Measurements from ENCODE around the gene MYO15B.
"Not testable (repeated sequence)": the region's sequence is repeated elsewhere in the genome, so short reads cannot be mapped to it uniquely, and the experiment has no call there.

The MYO15B gene

DNA sequence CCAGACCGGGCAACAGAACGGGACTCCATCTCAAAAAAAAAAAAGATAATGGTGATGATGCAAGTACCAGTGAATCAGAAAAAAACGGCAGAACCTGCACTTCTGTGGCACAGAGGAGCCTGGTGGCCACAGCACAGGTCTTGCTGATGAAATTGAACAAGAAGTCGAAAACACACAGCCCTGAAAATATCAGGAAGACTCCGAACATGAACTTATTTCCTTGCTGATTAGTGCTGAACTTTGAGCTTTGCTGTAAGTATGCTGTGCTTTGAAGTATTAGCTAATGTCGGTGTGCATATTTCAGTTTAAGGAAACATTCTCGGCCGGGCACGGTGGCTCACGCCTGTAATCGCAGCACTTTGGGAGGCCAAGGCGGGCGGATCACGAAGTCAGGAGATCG lies 10.9 kb upstream of the MYO15B start:
- no peak for DNase-seq

DNA sequence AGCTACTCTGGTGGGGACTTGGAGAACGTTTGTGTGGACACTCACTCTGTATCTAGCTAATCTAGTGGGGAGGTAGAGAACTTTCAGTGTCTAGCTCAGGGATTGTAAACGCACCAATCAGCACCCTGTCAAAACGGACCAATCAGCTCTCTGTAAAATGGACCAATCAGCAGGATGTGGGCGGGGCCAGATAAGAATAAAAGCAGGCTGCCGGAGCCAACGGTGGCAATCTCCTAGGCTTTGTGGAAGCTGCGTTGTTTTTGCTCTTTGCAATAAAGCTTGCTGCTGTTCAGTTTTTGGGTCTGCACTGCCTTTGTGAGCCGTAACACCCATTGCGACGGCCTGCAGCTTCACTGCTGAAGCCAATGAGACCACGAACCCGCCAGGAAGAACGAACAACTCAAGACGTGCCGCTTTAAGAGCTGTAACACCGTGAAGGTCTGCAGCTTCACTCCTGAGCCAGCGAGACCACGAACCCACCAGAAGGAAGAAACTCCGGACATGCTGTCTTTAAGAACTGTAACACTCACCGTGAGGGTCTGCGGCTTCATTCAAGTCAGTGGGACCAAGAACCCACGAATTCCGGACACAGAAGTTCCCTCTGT lies 6.4 kb upstream of the MYO15B start:
- DNase-seq, result not testable (repeated sequence)

- not testable (repeated sequence) for DNase-seq
Observed at GRCh38 chr17:75583197-75583596, 4.4 kb upstream of the MYO15B start.

DNA sequence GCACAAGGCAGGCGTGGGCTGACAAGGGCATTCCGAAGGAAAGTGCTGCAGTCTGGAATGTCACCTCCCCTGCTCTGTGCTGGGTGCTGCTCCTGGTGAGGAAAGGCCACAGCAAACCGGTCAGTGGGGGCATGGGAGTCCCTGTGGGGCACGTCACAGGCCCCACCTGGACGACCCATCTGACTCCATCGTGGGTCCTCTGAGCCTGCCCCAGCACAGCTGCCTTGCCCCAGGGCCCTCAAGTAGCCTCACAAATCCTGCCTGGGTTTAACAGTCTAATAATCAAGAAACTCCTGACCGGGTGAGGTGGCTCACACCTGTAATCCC lies 2.8 kb upstream of the MYO15B start:
- DNase-seq, result no peak

DNA sequence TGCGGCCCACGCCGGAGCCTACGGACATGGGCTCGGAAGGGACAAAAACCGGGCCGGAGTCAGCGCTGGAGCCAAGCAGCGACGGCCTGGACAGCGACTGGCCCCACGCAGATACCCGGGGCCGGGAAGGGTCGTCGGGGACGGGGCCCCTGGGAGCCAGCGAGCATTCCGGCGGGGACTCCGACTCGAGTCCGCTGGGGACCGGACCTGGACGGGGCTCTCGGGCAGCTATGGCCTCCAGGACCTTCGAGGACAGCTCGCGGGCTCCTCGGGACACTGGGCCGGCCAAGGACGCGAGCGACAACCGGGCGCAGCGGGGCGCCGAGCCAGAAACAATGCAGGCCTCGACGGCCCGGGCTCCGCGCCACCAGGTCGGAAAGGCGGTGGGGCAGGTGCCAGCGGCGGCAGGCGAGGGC lies 1.0 kb downstream of the MYO15B start:
- DNase-seq, result no peak

DNA sequence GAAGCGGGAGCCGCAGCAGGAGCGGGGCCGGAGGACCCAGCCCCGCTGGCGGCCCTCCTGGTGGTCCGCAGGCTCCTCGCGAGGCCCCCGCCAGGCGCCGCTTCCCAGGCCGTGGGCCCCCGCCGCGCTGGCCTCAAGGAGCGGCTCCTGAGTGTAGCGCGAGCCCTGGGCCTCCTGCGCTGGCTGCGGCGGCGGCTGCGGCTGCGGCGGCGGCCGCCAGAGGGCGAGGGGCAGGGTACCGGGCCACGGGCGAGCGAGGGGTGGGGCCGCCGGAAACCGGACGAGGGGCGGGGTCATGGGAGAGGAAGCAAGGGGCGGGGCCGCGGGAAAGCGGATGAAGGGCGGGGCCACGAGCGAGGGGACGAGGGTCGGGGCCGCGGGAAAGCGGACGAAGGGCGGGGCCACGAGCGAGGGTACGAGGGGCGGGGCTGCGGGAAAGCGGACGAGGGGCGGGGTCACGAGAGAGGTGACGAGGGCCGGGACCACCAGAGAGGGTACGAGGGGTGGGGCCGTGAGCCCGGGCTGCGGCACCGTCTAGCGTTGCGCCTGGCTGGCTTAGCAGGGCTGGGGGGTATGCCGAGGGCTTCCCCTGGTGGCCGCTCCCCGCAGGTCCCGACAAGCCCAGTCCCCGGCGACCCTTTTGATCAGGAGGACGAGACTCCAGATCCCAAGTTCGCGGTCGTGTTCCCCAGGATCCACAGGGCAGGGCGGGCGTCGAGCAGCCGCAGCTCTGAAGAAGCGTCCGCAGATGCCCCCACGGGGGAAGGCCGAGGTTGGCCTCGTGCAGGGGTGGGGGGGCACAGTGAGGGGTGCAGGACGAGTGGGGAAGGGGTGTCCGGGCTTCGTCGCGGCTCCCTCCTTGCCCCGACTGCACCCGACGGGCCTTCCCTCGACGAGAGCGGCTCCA lies 1.7 kb downstream of the MYO15B start:
- DNase-seq, result peak; percentile 68

- DNase-seq, result no peak
Observed at GRCh38 chr17:75589919-75590303, 2.3 kb downstream of the MYO15B start.

GRCh38 chr17:75590314-75590761 lies 2.7 kb downstream of the MYO15B start:
- no peak for DNase-seq

- no peak for DNase-seq
Observed at GRCh38 chr17:75590849-75591721, 3.5 kb downstream of the MYO15B start.

DNA sequence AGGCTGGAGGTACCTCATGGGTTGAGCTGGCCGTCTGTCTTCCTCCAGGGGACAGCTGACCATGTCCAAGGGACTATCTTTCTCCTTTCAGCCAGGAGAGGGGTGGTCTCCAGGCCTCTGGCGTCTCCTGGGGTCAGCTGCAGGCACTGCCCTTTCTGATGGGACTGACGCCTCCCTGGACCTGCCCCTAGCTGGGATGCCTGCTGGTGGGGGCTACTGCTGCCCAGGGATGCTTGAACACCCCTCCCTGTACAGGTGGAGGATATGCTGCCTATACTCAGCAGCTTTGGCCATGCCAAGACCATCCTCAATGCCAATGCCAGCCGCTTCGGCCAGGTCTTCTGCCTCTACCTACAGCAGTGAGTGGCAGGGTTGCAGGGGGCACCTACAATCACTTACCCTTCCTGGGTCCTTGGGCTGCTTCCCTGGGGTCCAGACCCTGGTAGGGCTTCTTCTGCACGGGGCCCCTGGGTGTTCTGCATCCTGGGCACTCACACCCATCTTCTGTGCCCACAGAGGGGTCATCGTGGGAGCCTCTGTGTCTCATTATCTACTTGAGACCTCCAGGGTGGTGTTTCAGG lies 4.2 kb downstream of the MYO15B start:
- no peak for DNase-seq

DNA sequence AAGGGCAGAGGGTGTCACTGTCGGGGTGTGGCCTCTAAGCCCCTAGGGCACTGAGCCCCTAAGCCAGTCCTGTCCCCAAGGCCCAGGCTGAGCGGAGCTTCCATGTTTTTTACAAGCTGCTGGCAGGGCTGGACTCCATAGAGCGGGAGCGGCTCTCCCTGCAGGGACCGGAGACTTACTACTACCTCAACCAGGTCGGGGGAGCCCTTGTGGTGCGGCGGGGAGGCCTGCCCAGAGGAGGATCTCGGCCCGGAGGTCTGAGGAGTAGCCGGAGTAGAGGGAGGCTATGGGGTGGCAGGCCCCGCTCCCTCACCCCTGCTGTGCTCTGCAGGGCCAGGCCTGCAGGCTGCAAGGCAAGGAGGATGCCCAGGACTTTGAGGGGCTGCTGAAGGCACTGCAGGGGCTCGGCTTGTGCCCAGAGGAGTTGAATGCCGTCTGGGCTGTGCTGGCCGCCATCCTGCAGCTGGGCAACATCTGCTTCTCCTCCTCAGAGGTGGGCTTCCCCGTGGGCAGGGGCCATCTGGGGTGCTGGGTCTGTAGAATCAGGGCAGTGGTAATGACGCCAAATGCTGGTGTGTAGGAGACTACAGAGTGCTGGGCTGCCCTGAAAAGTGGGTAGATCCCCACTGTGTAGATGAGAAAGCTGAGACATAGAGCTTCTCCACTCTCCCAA lies 4.9 kb downstream of the MYO15B start:
- no peak for DNase-seq

- not testable (repeated sequence) for DNase-seq
Observed at GRCh38 chr17:75593430-75593829, 5.8 kb downstream of the MYO15B start.

- DNase-seq, result no peak
Observed at GRCh38 chr17:75594499-75595283, 7.1 kb downstream of the MYO15B start.

GRCh38 chr17:75595284-75595919 lies 7.8 kb downstream of the MYO15B start:
- no peak for DNase-seq

GRCh38 chr17:75595920-75596313 lies 8.3 kb downstream of the MYO15B start:
- DNase-seq, result no peak

DNA sequence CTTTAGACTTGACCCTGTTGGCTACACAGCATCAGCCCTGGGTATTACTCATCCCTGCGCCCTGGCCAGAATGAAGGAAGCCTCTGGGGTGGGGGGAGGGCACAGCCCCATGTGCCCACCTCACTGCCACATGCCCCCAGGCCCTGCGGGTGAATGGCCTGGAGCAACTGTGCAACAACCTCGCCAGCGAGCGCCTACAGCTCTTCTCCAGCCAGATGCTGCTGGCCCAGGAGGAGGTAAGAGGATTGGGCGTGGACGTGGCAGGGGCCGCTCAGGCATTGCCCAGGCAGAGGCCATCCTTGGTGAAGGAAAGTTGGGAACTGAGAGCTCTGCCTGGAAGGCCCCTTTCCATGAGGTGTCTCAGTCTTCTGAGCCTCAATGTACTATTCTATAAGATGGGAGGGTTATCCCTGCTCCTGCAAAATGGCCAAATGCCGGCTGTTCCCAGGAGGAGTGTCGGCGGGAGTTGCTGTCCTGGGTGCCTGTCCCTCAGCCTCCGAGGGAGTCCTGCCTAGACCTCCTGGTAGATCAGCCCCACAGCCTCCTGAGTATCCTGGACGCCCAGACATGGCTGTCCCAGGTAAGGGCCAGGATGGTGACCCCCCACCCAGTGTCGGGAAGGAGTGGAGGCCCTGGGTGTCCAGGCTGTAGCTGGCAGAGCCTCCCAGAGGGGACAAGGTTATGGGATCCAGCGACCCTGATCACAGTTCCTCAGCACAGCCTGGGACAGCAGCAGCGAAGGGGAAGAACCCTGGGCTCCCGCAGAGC lies 8.9 kb downstream of the MYO15B start:
- DNase-seq, result no peak

DNA sequence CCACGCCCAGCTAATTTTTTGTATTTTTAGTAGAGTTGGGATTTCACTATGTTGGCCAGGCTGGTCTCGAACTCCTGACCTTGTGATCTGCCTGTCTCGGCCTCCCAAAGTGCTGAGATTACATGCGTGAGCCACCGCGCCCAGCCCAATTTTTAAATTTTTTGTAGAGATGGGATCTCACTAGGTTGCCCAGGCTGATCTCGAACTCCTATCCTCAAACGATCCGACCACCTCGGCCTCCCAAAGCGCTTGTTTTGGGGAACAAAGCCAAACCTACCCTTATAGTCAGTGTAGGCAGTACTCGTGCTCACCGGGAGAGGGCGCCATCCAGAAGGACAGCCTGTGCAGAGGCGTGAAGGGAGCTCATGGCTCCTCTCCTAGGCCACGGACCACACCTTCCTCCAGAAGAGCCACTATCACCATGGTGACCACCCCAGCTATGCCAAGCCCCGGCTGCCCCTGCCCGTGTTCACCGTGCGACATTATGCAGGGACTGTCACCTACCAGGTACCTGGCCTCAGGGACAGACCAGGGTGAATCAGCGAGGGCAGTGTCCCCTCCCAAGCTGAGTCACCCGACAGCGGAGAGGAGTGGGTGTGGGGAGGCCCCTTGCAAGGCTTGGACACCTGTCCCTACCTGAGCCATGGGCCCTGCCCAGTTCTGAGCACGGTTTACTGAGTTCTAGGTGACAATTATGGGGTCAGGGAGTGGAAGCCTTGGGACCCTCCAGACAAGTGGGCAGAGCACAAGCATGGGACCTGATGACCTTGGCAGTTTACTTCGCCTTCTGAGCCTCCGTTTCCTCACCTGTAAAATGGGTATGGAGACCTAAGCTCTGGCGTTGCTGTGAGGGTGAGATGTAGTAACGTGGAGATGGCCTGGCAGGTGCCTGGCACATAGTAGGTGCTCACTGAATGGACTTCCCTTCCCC lies 13.7 kb downstream of the MYO15B start:
- DNase-seq, result peak; percentile 15

DNA sequence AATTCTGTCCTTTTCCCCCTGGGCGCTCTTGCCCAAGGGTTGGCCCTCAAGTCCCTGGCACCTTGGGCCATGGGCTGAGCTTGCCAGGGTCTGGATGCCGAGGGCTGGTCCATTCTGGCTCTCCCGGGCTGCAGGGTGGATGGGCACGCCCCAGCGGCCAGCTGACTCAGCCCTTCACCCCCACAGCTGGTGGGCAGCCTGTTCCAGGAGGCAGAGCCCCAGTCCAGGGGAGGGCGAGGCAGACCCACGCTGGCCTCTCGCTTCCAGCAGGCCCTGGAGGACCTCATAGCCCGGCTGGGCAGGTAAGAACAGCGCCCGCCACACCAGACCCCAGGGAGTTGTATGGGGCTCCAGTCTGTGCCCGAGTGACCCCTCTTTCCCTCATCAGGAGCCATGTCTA lies 15.0 kb downstream of the MYO15B start:
- DNase-seq, result no peak

GRCh38 chr17:75603123-75603522 lies 15.5 kb downstream of the MYO15B start:
- no peak for DNase-seq
